SH-SY5Y (cell line): ENCODE results near the gene VIPAS39.

Source experiments
- GATA2 ChIP-seq: IDR thresholded peaks from 2 replicates; pipeline ENCODE4 v1.6.1; 2011; ENCODE audit warnings: mild to moderate bottlenecking, low read depth, low read length
- GATA3 ChIP-seq: IDR thresholded peaks from 2 replicates; pipeline ENCODE4 v1.6.1; 2011; ENCODE audit warnings: low read depth, mild to moderate bottlenecking, low read length, moderate library complexity

VIPAS39 gene

GRCh38 chr14:77439861-77440260, 17.5 kb downstream of the VIPAS39 start:
- TF ChIP-seq GATA3 (no peak), GATA2 (no peak)

GRCh38 chr14:77438596-77438995, 18.8 kb downstream of the VIPAS39 start:
- TF ChIP-seq GATA2, result no peak
- no peak for TF ChIP-seq GATA3

- TF ChIP-seq GATA3, result no peak
- no peak for TF ChIP-seq GATA2
Measured at GRCh38 chr14:77436042-77436441, 21.4 kb downstream of the VIPAS39 start.

DNA sequence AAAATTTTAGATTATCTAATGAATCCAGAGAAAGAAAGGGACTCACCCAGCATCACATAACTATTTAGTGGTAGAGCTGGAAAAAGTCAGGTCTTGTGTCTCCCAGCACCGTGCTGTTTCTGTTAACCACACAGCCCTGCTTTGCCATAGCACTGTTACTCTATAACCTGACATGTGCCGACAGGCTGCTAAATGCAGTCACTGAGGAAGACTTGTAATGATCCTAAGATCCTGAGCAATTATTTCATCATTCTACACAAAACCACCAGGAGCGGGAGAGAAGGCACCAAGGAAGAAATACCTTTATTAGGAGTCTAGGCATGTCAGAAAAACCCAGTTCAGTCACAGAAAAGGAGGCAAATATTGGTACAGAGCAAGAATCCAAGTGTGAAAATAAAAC, 31.0 kb downstream of the VIPAS39 start:
- TF ChIP-seq GATA3 (no peak), GATA2 (no peak)

GRCh38 chr14:77424862-77425261, 32.5 kb downstream of the VIPAS39 start:
- TF ChIP-seq GATA2, result no peak
- TF ChIP-seq GATA3, result no peak

DNA sequence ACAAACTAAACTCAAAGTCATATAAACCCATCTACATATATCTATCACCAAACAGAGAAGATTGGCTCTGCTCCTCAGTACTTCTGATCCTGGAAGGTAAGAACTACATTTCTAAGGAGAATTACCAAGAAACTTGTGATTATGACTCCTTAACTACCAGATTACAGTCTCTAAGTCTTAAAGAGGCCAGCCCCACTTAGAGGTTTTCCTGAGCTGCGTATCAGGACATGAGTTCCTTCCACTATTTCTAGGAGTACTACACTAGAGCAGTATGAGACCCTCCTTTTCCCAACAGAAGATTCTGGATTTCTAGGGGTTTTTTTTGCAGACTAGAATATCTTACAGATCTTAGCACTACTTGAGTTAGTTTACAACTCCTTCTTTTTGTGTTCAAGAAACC, 34.0 kb downstream of the VIPAS39 start, which contains the start of gene NOXRED1:
Gene NOXRED1 (minus strand): TSS at position 101 of the 400 bp plus-strand sequence. CDS start 634 bp downstream, outside the sequence.
- TF ChIP-seq GATA3, result no peak
- no peak for TF ChIP-seq GATA2

DNA sequence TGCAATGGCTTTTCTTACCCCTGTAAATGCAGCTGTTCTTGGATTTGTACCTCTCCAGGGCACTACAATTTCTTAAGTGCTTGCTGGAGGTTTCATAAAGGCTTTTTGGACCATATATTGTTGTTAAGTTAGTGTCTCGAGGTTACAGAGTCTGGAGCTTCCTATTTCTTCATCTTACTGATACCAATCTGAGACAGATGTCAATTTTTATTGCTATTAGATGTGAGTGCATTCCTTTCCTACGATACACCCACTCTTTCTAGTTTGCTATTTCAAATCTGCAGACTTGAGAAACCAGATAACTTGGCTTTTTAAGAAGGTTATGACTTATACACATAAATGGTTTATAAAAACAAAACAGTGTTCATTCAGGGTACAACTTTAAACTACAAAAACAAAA, 36.2 kb downstream of the VIPAS39 start:
- no peak for TF ChIP-seq GATA2
- TF ChIP-seq GATA3, result no peak

GRCh38 chr14:77416836-77417235, 40.6 kb downstream of the VIPAS39 start:
- TF ChIP-seq GATA2, result no peak
- no peak for TF ChIP-seq GATA3

- no peak for TF ChIP-seq GATA2
- no peak for TF ChIP-seq GATA3
Measured at GRCh38 chr14:77409131-77409533, 48.3 kb downstream of the VIPAS39 start.

GRCh38 chr14:77407158-77407557, 50.2 kb downstream of the VIPAS39 start:
- TF ChIP-seq GATA2 (no peak), GATA3 (no peak)

- TF ChIP-seq GATA3 (no peak), GATA2 (no peak)
Measured at GRCh38 chr14:77406718-77407117, 50.7 kb downstream of the VIPAS39 start.

DNA sequence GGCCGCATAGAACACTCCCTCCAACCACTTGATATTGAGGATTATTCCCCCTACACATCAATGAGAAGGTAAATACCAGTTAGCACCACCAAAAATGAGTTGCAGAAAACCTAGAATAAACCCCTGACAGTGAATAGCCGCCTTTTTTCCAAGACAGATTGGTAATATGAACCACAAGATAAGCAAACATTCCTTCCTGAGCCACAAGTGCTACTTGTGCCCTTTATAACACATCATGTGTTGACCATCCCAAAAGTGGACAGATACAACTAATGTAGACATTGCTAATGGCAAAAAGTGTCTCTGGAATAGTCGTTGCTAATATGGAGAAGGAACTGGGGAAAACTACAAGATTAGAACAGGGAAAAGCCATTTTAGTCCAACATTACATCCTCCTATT, 51.3 kb downstream of the VIPAS39 start:
- no peak for TF ChIP-seq GATA3
- TF ChIP-seq GATA2, result no peak

DNA sequence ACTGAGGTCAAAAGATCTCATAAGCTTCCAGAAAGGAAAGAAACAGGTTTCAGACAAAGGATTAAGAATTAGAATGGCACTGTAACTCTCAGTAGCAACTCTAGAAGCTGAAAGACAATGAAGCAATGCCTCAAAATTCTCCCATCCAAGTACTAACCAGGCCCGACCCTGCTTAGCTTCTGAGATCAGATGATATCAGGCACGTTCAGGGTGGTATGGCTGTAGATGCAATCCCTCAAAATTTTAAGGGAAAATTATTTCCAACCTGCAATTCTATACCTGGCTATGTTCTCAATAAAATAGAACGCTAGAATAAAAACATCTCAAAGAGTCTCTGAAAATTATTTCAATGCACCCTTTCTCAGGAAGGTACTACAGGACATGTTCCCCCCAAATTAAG, 53.6 kb downstream of the VIPAS39 start:
- TF ChIP-seq GATA2, result no peak
- TF ChIP-seq GATA3, result no peak

- TF ChIP-seq GATA3 (no peak), GATA2 (no peak)
Measured at GRCh38 chr14:77400216-77400615, 57.2 kb downstream of the VIPAS39 start.

GRCh38 chr14:77390188-77390587, 67.2 kb downstream of the VIPAS39 start:
- TF ChIP-seq GATA2 (no peak), GATA3 (no peak)

GRCh38 chr14:77378701-77379100, 78.7 kb downstream of the VIPAS39 start:
- TF ChIP-seq GATA2 (no peak), GATA3 (no peak)
